SU-DHL-6 (cell line): Measurements from ENCODE around the gene ITIH6.
"Not testable (repeated sequence)": the region's sequence is repeated elsewhere in the genome, so short reads cannot be mapped to it uniquely, and the experiment has no call there.

Experiments
- H2AFZ ChIP-seq: fragments of 200-600 bp; sonication (generic); 2 replicates; pipeline ENCODE4 v1.6.1; 2014; ENCODE audit warnings: low read depth, mild to moderate bottlenecking, moderate library complexity, mixed read lengths, antibody characterized with exemption, low read length; ENCODE audit not compliant: severe bottlenecking
- H3F3A ChIP-seq: fragments of 200-600 bp; shearing (Covaris generic); 2 replicates; pipeline ENCODE4 v1.6.0; 2016; ENCODE audit warnings: antibody characterized with exemption, mild to moderate bottlenecking; ENCODE audit not compliant: insufficient read depth
- H3K27ac ChIP-seq: fragments of 200-600 bp; sonication (generic); 2 replicates; pipeline ENCODE4 v1.5.1; 2016; ENCODE audit warnings: low read depth, mild to moderate bottlenecking, low read length, moderate library complexity, mixed read lengths
- H3K27me3 ChIP-seq: fragments of 200-600 bp; sonication (generic), shearing (Covaris generic); 2 replicates; pipeline ENCODE4 v1.6.0; 2014; ENCODE audit warnings: mild to moderate bottlenecking, low read length
- H3K36me3 ChIP-seq: fragments of 200-600 bp; sonication (generic); 2 replicates; pipeline ENCODE4 v1.6.1; 2014; ENCODE audit warnings: mild to moderate bottlenecking, low read length, mixed read lengths
- H3K4me2 ChIP-seq: fragments of 300-600, 200-600 bp; shearing (Covaris generic), sonication (generic); 2 replicates; pipeline ENCODE4 v1.6.0; 2014; ENCODE audit warnings: low read length, low read depth, mild to moderate bottlenecking; ENCODE audit not compliant: poor library complexity, severe bottlenecking
- H3K4me3 ChIP-seq: fragments of 200-600 bp; sonication (generic); 2 replicates; pipeline ENCODE4 v1.5.1; 2014; ENCODE audit warnings: antibody characterized with exemption, low read length, mild to moderate bottlenecking, mixed read lengths; ENCODE audit not compliant: insufficient read depth, poor library complexity, severe bottlenecking
- H3K79me2 ChIP-seq: fragments of 200-600 bp; sonication (generic); 2 replicates; pipeline ENCODE4 v1.6.1; 2014; ENCODE audit warnings: mild to moderate bottlenecking, low read length, moderate library complexity; ENCODE audit not compliant: insufficient read depth
- H3K9ac ChIP-seq: fragments of 200-600 bp; sonication (generic); 2 replicates; pipeline ENCODE4 v1.7.0; 2014; ENCODE audit warnings: mild to moderate bottlenecking, low read length
- H3K9me2 ChIP-seq: fragments of 200-600 bp; sonication (generic); replicated peaks from 2 replicates; pipeline ENCODE4 v1.6.1; 2014; ENCODE audit warnings: low read length; ENCODE audit not compliant: insufficient read depth
- H3K9me3 ChIP-seq: fragments of 200-600 bp; sonication (generic); 2 replicates; pipeline ENCODE4 v1.6.1; 2014; ENCODE audit warnings: low read length, mixed read lengths; ENCODE audit not compliant: insufficient read depth
- H4K20me1 ChIP-seq: fragments of 200-600 bp; sonication (generic); 2 replicates; pipeline ENCODE4 v1.6.1; 2014; ENCODE audit warnings: low read depth, mild to moderate bottlenecking, antibody characterized with exemption, low read length, moderate library complexity, mixed read lengths
- CTCF ChIP-seq: fragments of 200-600 bp; sonication (generic); IDR thresholded peaks from one replicate; pipeline ENCODE4 v1.5.1; 2017; ENCODE audit warnings: antibody characterized with exemption, mild to moderate bottlenecking, low read length, moderate library complexity; ENCODE audit not compliant: insufficient read depth, poor library complexity, severe bottlenecking
- EZH2phosphoT487 ChIP-seq: fragments of 200-600 bp; sonication (generic), shearing (Covaris generic); conservative IDR thresholded peaks from 2 replicates; pipeline ENCODE4 v1.6.1; 2018; ENCODE audit warnings: mild to moderate bottlenecking, antibody characterized with exemption, low read length, moderate library complexity, mixed read lengths

ITIH6 gene

GRCh38 chrX:54842607-54843006, 44.6 kb upstream of the ITIH6 start:
- Histone ChIP-seq H3K9me2 (no peaks in the 10 kb centered on the region), H3K27ac (no peak overlapping the region), H3K9ac (no peak overlapping the region), H3K27me3 (no peaks in the 10 kb centered on the region), H3K36me3 (no peaks in the 10 kb centered on the region), H4K20me1 (no peaks in the 10 kb centered on the region), H3K9me3 (no peaks in the 10 kb centered on the region), H3K4me2 (no peak overlapping the region), H3K79me2 (no peaks in the 10 kb centered on the region), H3K4me3 (no peak overlapping the region), H3F3A (no peaks in the 10 kb centered on the region), H2AFZ (no peak overlapping the region)
- TF ChIP-seq CTCF (no peak), EZH2phosphoT487 (no peak)

- H3K9me2 ChIP-seq, H4K20me1 ChIP-seq, H3K9me3 ChIP-seq, H3K36me3 ChIP-seq, H2AFZ ChIP-seq, H3K27me3 ChIP-seq, H3K4me2 ChIP-seq, H3F3A ChIP-seq, H3K27ac ChIP-seq, H3K4me3 ChIP-seq, H3K79me2 ChIP-seq, H3K9ac ChIP-seq: not testable (repeated sequence)
Measured at GRCh38 chrX:54841184-54841874, 43.3 kb upstream of the ITIH6 start.

- H3K4me3 ChIP-seq, result no peak overlapping the region
- no peak for TF ChIP-seq CTCF
- no peak for TF ChIP-seq EZH2phosphoT487
- no peaks in the 10 kb centered on the region for H3K9me2 ChIP-seq
- H3K4me2 ChIP-seq, result no peak overlapping the region
- no peaks in the 10 kb centered on the region for H3K36me3 ChIP-seq
- H3K9me3 ChIP-seq, result no peaks in the 10 kb centered on the region
- no peaks in the 10 kb centered on the region for H3K27me3 ChIP-seq
- H3K27ac ChIP-seq, result no peak overlapping the region
- H3K79me2 ChIP-seq, result no peaks in the 10 kb centered on the region
- no peaks in the 10 kb centered on the region for H3F3A ChIP-seq
- no peak overlapping the region for H2AFZ ChIP-seq
- H4K20me1 ChIP-seq, result no peaks in the 10 kb centered on the region
- H3K9ac ChIP-seq, result no peak overlapping the region
Measured at GRCh38 chrX:54838583-54838982, 40.5 kb upstream of the ITIH6 start.

GRCh38 chrX:54826598-54826997, 28.5 kb upstream of the ITIH6 start:
- Histone ChIP-seq H3K9me3 (no peaks in the 10 kb centered on the region), H3K27me3 (no peaks in the 10 kb centered on the region), H3K4me3 (no peak overlapping the region), H3K9ac (no peak overlapping the region), H3F3A (no peaks in the 10 kb centered on the region), H3K9me2 (no peaks in the 10 kb centered on the region), H3K27ac (no peak overlapping the region), H3K36me3 (no peaks in the 10 kb centered on the region), H3K4me2 (no peak overlapping the region), H3K79me2 (no peaks in the 10 kb centered on the region), H4K20me1 (no peaks in the 10 kb centered on the region), H2AFZ (no peak overlapping the region)
- TF ChIP-seq EZH2phosphoT487 (no peak), CTCF (no peak)
